HUES6 (cell line): Measurements from ENCODE around the gene OR51G1.

ENCODE experiments used
- H3K27ac ChIP-seq: 2 replicates; pipeline ENCODE4 v1.7.0; 2013; ENCODE audit warnings: low read depth, mild to moderate bottlenecking, low read length, inconsistent platforms
- H3K27me3 ChIP-seq: 2 replicates; pipeline ENCODE4 v1.6.1; 2013; ENCODE audit warnings: low read length; ENCODE audit not compliant: control insufficient read depth, insufficient read depth
- H3K36me3 ChIP-seq: 2 replicates; pipeline ENCODE4 v1.6.1; 2013; ENCODE audit warnings: low read length; ENCODE audit not compliant: control insufficient read depth, insufficient read depth
- H3K4me1 ChIP-seq: 2 replicates; pipeline ENCODE4 v1.6.1; 2013; ENCODE audit warnings: low read length; ENCODE audit not compliant: control insufficient read depth, insufficient read depth
- H3K4me3 ChIP-seq: 2 replicates; pipeline ENCODE4 v1.5.1; 2013; ENCODE audit warnings: low read depth, low read length
- H3K9ac ChIP-seq: one replicate; pipeline ENCODE4 v1.6.1; 2013; ENCODE audit warnings: mild to moderate bottlenecking, low read length
- H3K9me3 ChIP-seq: 2 replicates; pipeline ENCODE4 v1.6.1; 2013; ENCODE audit warnings: low read depth, low read length; ENCODE audit not compliant: control insufficient read depth, insufficient read depth

OR51G1 gene

DNA sequence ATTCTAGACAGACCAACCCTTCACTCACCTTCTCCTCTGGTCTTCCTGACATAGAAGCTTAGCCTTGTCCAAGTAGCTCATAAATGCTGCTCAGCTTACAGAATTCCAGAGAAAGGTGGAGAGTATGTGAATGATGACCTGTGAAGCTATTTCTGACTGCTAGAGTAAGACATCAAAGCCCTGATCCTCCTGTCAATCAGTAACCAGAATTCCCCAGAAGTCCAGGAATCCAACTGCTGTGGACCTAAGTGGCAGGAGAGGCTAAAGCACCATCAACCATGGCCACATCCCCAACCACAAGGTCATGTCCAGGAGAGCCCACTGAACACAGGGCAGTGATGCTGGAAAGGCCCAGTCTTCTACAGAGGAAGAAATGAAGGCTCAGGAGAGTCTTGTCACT lies 7.6 kb downstream of the OR51G1 start:
- H3K36me3 ChIP-seq, result no peaks in the 10 kb centered on the region
- no peaks in the 10 kb centered on the region for H3K4me1 ChIP-seq
- no peaks in the 10 kb centered on the region for H3K27me3 ChIP-seq
- no peak overlapping the region for H3K27ac ChIP-seq
- no peak overlapping the region for H3K9ac ChIP-seq
- no peaks in the 10 kb centered on the region for H3K9me3 ChIP-seq
- no peak overlapping the region for H3K4me3 ChIP-seq

GRCh38 chr11:4903484-4903883 lies 20.7 kb downstream of the OR51G1 start, which contains the start of gene OR51A7:
OR51A7 (plus strand) TSS chr11:4903783; CDS start chr11:4907370, 3,587 bp downstream.
- Histone ChIP-seq H3K4me1 (no peaks in the 10 kb centered on the region), H3K27ac (no peak within 1 kb of the TSS), H3K9ac (no peak within 1 kb of the TSS), H3K36me3 (no peaks in the 10 kb centered on the region), H3K27me3 (no peaks in the 10 kb centered on the region), H3K9me3 (no peaks in the 10 kb centered on the region), H3K4me3 (no peak within 1 kb of the TSS)

GRCh38 chr11:4891996-4892640 lies 32.0 kb downstream of the OR51G1 start:
- Histone ChIP-seq H3K36me3 (no peaks in the 10 kb centered on the region), H3K4me3 (no peak overlapping the region), H3K27me3 (no peaks in the 10 kb centered on the region), H3K9me3 (no peaks in the 10 kb centered on the region), H3K27ac (no peak overlapping the region), H3K9ac (no peak overlapping the region), H3K4me1 (no peaks in the 10 kb centered on the region)

DNA sequence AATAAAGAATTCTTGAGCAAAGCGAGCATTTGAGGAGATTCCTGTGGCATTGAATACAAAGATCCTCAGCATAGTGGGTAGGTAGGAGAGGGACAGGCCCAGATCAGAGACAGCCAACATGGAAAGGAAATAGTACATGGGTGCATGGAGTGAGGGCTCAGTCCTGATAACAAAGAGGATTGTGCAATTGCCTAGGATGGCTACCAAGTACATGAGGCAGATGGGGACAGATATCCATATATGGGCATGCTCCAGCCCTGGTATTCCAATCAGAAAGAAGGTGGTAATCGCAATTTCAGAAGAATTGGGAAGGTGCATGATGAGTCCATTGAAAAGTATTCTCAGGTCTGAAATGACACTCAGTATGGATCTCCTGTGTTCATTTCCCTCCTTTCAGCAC lies 33.9 kb downstream of the OR51G1 start:
- no peak overlapping the region for H3K27ac ChIP-seq
- H3K36me3 ChIP-seq, result no peaks in the 10 kb centered on the region
- no peaks in the 10 kb centered on the region for H3K27me3 ChIP-seq
- no peak overlapping the region for H3K4me3 ChIP-seq
- no peak overlapping the region for H3K9ac ChIP-seq
- no peaks in the 10 kb centered on the region for H3K4me1 ChIP-seq
- no peaks in the 10 kb centered on the region for H3K9me3 ChIP-seq

GRCh38 chr11:4887591-4887990 lies 36.5 kb downstream of the OR51G1 start:
- Histone ChIP-seq H3K27me3 (no peaks in the 10 kb centered on the region), H3K9ac (no peak overlapping the region), H3K4me3 (no peak overlapping the region), H3K9me3 (no peaks in the 10 kb centered on the region), H3K36me3 (no peaks in the 10 kb centered on the region), H3K27ac (no peak overlapping the region), H3K4me1 (no peaks in the 10 kb centered on the region)

- no peak overlapping the region for H3K4me3 ChIP-seq
- no peak overlapping the region for H3K9ac ChIP-seq
- no peak overlapping the region for H3K27ac ChIP-seq
- H3K27me3 ChIP-seq, result no peaks in the 10 kb centered on the region
- H3K9me3 ChIP-seq, result no peaks in the 10 kb centered on the region
- no peaks in the 10 kb centered on the region for H3K4me1 ChIP-seq
- H3K36me3 ChIP-seq, result no peaks in the 10 kb centered on the region
These were observed 38.0 kb downstream of the OR51G1 start for GRCh38 chr11:4886186-4886585.

DNA sequence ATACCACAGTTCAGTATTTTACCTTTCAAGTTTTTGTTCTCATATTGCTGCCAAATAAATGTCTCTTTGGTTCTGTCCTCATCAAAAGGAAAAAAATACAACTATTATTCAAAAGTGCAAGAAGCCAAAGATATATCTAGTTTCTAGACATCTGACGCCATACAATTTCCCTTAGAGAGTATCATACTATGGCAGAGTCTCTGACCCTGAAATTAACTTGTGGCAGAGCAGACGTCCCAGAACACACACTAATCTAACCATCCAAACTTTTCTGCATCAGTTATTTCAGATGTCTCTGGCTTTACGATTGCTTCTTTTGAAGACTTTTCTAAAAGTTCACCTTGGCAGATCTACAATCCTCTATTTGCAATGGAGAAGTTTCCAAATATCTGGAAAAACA lies 39.8 kb downstream of the OR51G1 start:
- no peak overlapping the region for H3K9ac ChIP-seq
- H3K27ac ChIP-seq, result no peak overlapping the region
- H3K27me3 ChIP-seq, result no peaks in the 10 kb centered on the region
- no peaks in the 10 kb centered on the region for H3K9me3 ChIP-seq
- H3K4me1 ChIP-seq, result no peaks in the 10 kb centered on the region
- H3K36me3 ChIP-seq, result no peaks in the 10 kb centered on the region
- H3K4me3 ChIP-seq, result no peak overlapping the region

GRCh38 chr11:4882543-4882942 lies 41.6 kb downstream of the OR51G1 start:
- Histone ChIP-seq H3K27me3 (no peaks in the 10 kb centered on the region), H3K36me3 (no peaks in the 10 kb centered on the region), H3K4me3 (no peak overlapping the region), H3K4me1 (no peaks in the 10 kb centered on the region), H3K9me3 (no peaks in the 10 kb centered on the region), H3K9ac (no peak overlapping the region), H3K27ac (no peak overlapping the region)

- Histone ChIP-seq H3K9me3 (no peaks in the 10 kb centered on the region), H3K9ac (no peak within 1 kb of the TSS), H3K27ac (no peak within 1 kb of the TSS), H3K36me3 (no peaks in the 10 kb centered on the region), H3K27me3 (no peaks in the 10 kb centered on the region), H3K4me1 (no peaks in the 10 kb centered on the region), H3K4me3 (no peak within 1 kb of the TSS)
These were observed 42.2 kb downstream of the OR51G1 start, which contains the start of gene OR51T1 for GRCh38 chr11:4881860-4882500. OR51T1 (plus strand) TSS chr11:4881900; CDS start chr11:4881900, 0 bp downstream.

DNA sequence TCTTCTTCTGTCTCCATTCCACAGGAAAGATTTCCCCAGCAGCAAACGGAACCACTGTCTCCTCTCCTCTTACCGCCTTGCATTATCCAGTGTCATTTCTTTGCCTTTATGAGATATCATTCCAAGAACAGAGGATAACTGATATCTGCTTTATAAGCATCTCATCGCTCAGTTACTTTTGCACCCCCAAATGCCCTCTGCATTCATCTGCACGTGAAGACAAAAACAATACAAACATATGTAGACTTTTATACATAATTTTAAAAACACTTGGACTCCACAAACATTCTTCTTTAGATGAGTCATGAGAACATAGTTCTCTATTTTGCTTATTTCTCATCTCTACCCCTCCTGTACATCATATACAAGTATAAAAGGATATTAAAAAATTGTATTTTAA lies 43.0 kb downstream of the OR51G1 start:
- Histone ChIP-seq H3K27me3 (no peaks in the 10 kb centered on the region), H3K9ac (no peak overlapping the region), H3K36me3 (no peaks in the 10 kb centered on the region), H3K4me3 (no peak overlapping the region), H3K27ac (no peak overlapping the region), H3K9me3 (no peaks in the 10 kb centered on the region), H3K4me1 (no peaks in the 10 kb centered on the region)
